Right atrium auricular region (tissue), 2 donors: ENCODE measurements around the gene AP1B1. TPM values are rescaled to one million over a fixed set of nuclear protein-coding genes. Genes with fewer than 3 reads are reported as not detected.
"Not testable (repeated sequence)": the region's sequence is repeated elsewhere in the genome, so short reads cannot be mapped to it uniquely, and the experiment has no call there.

Source experiments
- DNase-seq: peaks from one replicate; pipeline ENCODE4 v3.0.0-alpha.2; 2019; ENCODE audit warnings: low spot score
- H3K27ac ChIP-seq, 2 donors: fragments of 200-600 bp; sonication (generic); 1 replicate in 1 of 2; 2 replicates in 1 of 2; pipeline ENCODE4 v1.5.1; 2016 to 2019
- H3K27me3 ChIP-seq, 2 donors: fragments of 200-600 bp; sonication (generic); one replicate each; pipeline versions ENCODE4 v1.5.1 to v1.6.0; 2017 to 2019
- H3K36me3 ChIP-seq: fragments of 200-600 bp; sonication (generic); one replicate; pipeline ENCODE4 v1.5.1; 2016
- H3K4me1 ChIP-seq, 2 donors: fragments of 200-600 bp; sonication (generic); one replicate each; pipeline versions ENCODE4 v1.5.1 to v1.6.0; 2017 to 2019
- H3K4me3 ChIP-seq, 2 donors: fragments of 200-600 bp; sonication (generic); 1 replicate in 1 of 2; 2 replicates in 1 of 2; pipeline ENCODE4 v1.5.1; 2017 to 2019; ENCODE audit warnings: mild to moderate bottlenecking in 1 of 2, moderate library complexity in 1 of 2
- H3K9me3 ChIP-seq, 2 donors: fragments of 200-600 bp; sonication (generic); one replicate each; pipeline ENCODE4 v1.5.1; 2019
- CTCF ChIP-seq, 2 donors: fragments of 200-600 bp; sonication (generic); IDR thresholded peaks; one replicate each; pipeline ENCODE4 v1.5.1; 2019; ENCODE audit warnings: antibody characterized with exemption in 2 of 2
- total RNA-seq, 2 donors: library from RNA; depleted of rRNA; stranded (reverse); fragments of >200 nt; gene quantifications; one replicate each; pipeline ENCODE4 v1.1.0, GENCODE V29; 2016

AP1B1 gene
- total RNA-seq, 2 donors from 2014 or later, result 31.4 to 46.2 TPM

GRCh38 chr22:29377979-29378378, 10.4 kb downstream of the AP1B1 start:
- H3K4me1 ChIP-seq, result peaks cover 0 to 7% of the 10 kb centered on the region in 2 donors
- no peaks in the 10 kb centered on the region for H3K9me3 ChIP-seq
- DNase-seq, result no peak
- no peaks in the 10 kb centered on the region for H3K27me3 ChIP-seq
- no peak overlapping the region for H3K27ac ChIP-seq
- no peak for TF ChIP-seq CTCF (IDR thresholded peaks at IDR 0.05)
- H3K36me3 ChIP-seq, result peaks cover 4% of the 10 kb centered on the region
- H3K4me3 ChIP-seq, result no peak overlapping the region

GRCh38 chr22:29376705-29377104, 11.7 kb downstream of the AP1B1 start:
- H3K9me3 ChIP-seq, H3K27me3 ChIP-seq, DNase-seq, H3K36me3 ChIP-seq, H3K4me3 ChIP-seq, H3K27ac ChIP-seq, H3K4me1 ChIP-seq: not testable (repeated sequence)

GRCh38 chr22:29375398-29376076, 12.8 kb downstream of the AP1B1 start:
- DNase-seq, result no peak
- no peaks in the 10 kb centered on the region for H3K27me3 ChIP-seq
- H3K36me3 ChIP-seq, result peaks cover 4% of the 10 kb centered on the region
- no peak overlapping the region for H3K4me3 ChIP-seq
- H3K27ac ChIP-seq, result no peak overlapping the region
- no peaks in the 10 kb centered on the region for H3K9me3 ChIP-seq
- H3K4me1 ChIP-seq, result no peaks in the 10 kb centered on the region
- no peak for TF ChIP-seq CTCF (IDR thresholded peaks at IDR 0.05)

GRCh38 chr22:29374806-29375205, 13.6 kb downstream of the AP1B1 start:
- H3K36me3 ChIP-seq, H3K27ac ChIP-seq, H3K9me3 ChIP-seq, H3K4me1 ChIP-seq, H3K4me3 ChIP-seq, H3K27me3 ChIP-seq, DNase-seq: not testable (repeated sequence)

GRCh38 chr22:29374401-29374800, 14.0 kb downstream of the AP1B1 start:
- Histone ChIP-seq H3K4me3 (no peak overlapping the region), H3K36me3 (peaks cover 4% of the 10 kb centered on the region), H3K27me3 (no peaks in the 10 kb centered on the region), H3K4me1 (peaks cover 0 to 5% of the 10 kb centered on the region in 2 donors), H3K27ac (no peak overlapping the region), H3K9me3 (no peaks in the 10 kb centered on the region)
- no peak for TF ChIP-seq CTCF (IDR thresholded peaks at IDR 0.05)
- DNase-seq, result no peak

- Histone ChIP-seq H3K27me3 (no peaks in the 10 kb centered on the region), H3K4me3 (no peak overlapping the region), H3K27ac (no peak overlapping the region), H3K4me1 (peaks cover 0 to 13% of the 10 kb centered on the region in 2 donors), H3K36me3 (no peaks in the 10 kb centered on the region), H3K9me3 (no peaks in the 10 kb centered on the region)
- DNase-seq, result no peak
- TF ChIP-seq CTCF (IDR thresholded peaks at IDR 0.05), result no peak
Measured at GRCh38 chr22:29370537-29370936, 17.8 kb downstream of the AP1B1 start.

GRCh38 chr22:29369460-29369859, 18.9 kb downstream of the AP1B1 start:
- no peaks in the 10 kb centered on the region for H3K27me3 ChIP-seq
- no peak overlapping the region for H3K4me3 ChIP-seq
- no peaks in the 10 kb centered on the region for H3K9me3 ChIP-seq
- no peaks in the 10 kb centered on the region for H3K36me3 ChIP-seq
- H3K4me1 ChIP-seq, result peaks cover 0 to 13% of the 10 kb centered on the region in 2 donors
- TF ChIP-seq CTCF (IDR thresholded peaks at IDR 0.05), result no peak
- no peak overlapping the region for H3K27ac ChIP-seq
- DNase-seq, result peak; percentile 89
